Loucy (cell line): ENCODE data around the gene FAM50A.

Source experiments
- CTCF ChIP-seq: fragments of 200-600 bp; sonication (generic); conservative IDR thresholded peaks from 2 replicates; pipeline ENCODE4 v1.5.1; 2014; ENCODE audit warnings: mild to moderate bottlenecking, antibody characterized with exemption, low read length
- EZH2phosphoT487 ChIP-seq: fragments of 200-600 bp; IDR thresholded peaks from 2 replicates; pipeline ENCODE4 v1.6.1; 2018; ENCODE audit warnings: antibody characterized with exemption, mild to moderate bottlenecking, moderate library complexity, borderline replicate concordance

- TF ChIP-seq CTCF (no peak), EZH2phosphoT487 (no peak)
These were observed 45.9 kb upstream of the FAM50A start, which contains the start of gene RPL10 for GRCh38 chrX:154397888-154398667.
